ENCODE data around the gene MSX1. TPM values are rescaled to one million over a fixed set of nuclear protein-coding genes. Genes with fewer than 3 reads are reported as not detected.

The MSX1 gene
- total RNA-seq, 4 donors from 2014 or later, result 11.6 to 15.2 (median 12.6) TPM

- TF ChIP-seq, protein P1, sequence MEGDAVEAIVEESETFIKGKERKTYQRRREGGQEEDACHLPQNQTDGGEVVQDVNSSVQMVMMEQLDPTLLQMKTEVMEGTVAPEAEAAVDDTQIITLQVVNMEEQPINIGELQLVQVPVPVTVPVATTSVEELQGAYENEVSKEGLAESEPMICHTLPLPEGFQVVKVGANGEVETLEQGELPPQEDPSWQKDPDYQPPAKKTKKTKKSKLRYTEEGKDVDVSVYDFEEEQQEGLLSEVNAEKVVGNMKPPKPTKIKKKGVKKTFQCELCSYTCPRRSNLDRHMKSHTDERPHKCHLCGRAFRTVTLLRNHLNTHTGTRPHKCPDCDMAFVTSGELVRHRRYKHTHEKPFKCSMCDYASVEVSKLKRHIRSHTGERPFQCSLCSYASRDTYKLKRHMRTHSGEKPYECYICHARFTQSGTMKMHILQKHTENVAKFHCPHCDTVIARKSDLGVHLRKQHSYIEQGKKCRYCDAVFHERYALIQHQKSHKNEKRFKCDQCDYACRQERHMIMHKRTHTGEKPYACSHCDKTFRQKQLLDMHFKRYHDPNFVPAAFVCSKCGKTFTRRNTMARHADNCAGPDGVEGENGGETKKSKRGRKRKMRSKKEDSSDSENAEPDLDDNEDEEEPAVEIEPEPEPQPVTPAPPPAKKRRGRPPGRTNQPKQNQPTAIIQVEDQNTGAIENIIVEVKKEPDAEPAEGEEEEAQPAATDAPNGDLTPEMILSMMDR (IDR thresholded peaks at IDR 0.05; ENCODE audit: low read depth), result no peak
Measured at GRCh38 chr4:4901877-4902276, 42.4 kb downstream of the MSX1 start.

DNA sequence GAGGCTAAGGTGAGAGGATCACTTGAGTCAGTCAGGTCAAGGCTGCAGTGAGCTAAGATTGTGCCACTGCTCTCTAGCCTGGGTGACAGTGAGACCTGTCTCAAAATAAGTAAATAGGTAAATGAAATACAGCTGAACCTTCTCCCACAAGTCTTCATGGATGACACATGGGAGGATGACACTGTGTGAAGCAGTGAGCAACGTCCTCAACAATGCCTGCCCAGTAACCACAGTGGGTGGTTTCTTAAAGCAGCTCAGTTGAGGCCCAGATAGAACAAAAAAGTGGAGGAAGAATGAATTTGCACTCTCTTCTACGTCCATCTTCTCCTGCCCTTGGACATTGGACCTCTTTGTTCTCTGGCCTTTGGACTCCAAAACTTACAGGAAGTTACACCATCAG lies 52.7 kb downstream of the MSX1 start:
- TF ChIP-seq, protein P1 (IDR thresholded peaks at IDR 0.05; ENCODE audit: low read depth), result no peak

DNA sequence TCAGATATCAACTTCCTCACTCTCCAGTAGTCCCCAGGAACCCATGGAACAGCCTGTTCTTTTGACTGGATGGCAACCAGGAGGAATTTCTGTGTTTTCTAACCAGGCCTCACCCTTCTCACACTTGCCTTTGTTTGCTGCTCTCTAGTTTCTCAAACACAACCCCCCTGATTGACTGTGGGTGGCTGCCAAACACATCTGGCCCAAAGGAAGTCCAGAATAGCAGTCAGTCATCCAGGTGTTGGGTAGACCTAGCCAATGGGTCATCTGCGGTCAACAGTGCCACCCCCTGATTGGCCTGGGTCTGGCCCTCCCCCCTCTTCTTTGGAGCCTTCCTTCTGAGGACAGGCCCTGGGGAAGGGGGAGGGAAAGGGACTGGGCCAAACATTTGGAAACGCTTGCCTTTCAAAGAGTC lies 53.7 kb downstream of the MSX1 start:
- TF ChIP-seq, protein P1 (IDR thresholded peaks at IDR 0.05; ENCODE audit: low read depth), result no peak

Other genes starting within 250 kb of the MSX1 start
- 1 to 10 TPM in 2 of 4 donors, under 1 TPM in 1, not detected in 1; 0.98 to 2.4 (median 1.2) TPM for gene CYTL1, start 159.8 kb downstream of the MSX1 start, total RNA-seq
- 1 to 10 TPM; 1.3 to 3.2 (median 2.3) TPM for gene STK32B, start 191.8 kb downstream of the MSX1 start, total RNA-seq